GM18511 (cell line): Measurements from ENCODE around the gene ZNF792.
"Not testable (repeated sequence)": the region's sequence is repeated elsewhere in the genome, so short reads cannot be mapped to it uniquely, and the experiment has no call there.

Source experiments
- ATAC-seq: cut with Tn5 transposase; IDR thresholded peaks from one replicate; pipeline ENCODE4 v1.9.1; 2021; ENCODE audit warnings: mild to moderate bottlenecking, moderate library complexity; ENCODE audit not compliant: unreplicated experiment

ZNF792 gene

DNA sequence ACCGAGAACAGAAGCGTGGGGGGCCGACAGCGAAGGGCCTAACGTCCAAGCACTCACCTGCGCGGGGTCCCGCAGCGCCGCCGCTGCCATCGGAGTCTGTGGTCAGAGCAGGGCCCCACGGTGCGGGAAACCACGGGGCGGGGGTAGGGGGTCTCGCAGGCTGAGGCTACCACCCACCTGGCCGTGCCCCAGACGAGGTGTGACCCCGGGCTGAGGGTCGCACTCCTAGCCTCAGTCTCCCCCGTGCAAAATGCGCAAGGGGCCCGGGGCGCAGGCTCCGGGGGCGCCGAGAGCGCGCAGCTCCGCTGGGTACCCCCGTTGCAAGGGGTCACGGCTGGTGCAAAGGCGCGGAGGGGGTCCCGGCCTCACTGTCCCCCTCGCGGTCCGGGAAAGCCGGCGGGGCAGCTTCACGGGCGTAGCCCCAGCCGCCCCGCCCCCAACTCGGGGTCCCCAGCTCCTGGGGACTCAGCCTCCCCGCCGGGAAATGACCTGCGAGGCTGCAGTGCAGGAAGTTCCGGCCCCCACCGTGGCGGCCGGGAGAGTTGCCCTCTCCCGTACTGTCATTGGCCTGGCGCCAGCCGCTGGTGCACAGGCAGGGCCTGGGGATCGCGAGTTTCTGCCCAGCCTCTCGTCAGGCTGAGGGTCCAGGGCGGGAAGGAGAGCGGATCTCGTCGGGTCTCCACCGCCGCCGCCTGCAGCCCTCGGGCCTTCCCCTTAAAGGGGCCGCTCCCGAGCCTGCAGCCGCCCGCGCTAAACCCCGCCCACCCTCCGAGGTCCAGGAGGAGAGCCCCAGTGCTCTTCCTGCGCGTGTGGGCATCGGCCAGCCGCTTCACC, at the start of gene ZNF792:
Gene ZNF792 (minus strand): TSS at position 657 of the 834 bp plus-strand sequence. CDS start 567 bp downstream, at position 90.
- ATAC-seq = peak; percentile 83

DNA sequence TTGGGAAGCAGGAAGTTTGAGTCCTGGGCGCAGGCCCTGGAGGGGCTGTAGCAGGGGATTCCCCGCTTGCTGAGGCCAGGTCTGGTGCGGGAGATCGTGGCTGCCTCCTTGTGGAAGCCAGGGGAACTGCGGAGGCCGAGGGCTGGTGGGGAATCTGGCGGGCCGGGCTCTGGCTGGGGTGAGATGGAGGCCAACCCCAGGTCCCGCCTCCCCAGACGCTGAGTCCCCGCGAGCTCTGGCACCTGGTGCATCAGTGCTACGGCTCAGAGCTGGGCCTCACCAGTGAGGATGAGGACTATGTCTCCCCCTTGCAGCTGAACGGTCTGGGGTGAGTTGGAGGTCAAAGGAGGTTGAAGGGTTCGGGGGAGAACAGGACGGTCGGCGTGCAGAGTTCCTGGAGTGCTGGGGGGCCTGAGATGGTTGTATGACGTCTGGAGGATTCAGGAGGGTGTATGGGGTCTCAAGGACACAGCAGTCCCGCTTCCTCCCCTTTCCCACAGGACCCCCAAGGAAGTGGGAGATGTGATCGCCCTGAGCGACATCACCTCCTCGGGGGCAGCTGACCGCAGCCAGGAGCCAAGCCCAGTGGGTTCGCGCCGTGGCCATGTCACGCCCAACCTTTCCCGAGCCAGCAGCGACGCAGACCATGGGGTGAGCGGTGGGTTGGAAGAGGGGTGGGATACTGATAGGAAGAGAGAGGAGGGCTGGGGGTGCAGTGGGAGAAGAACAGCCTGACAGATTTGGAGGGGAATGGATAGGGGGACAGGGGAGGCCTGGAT, 49.2 kb upstream of the ZNF792 start:
- no peak for ATAC-seq

DNA sequence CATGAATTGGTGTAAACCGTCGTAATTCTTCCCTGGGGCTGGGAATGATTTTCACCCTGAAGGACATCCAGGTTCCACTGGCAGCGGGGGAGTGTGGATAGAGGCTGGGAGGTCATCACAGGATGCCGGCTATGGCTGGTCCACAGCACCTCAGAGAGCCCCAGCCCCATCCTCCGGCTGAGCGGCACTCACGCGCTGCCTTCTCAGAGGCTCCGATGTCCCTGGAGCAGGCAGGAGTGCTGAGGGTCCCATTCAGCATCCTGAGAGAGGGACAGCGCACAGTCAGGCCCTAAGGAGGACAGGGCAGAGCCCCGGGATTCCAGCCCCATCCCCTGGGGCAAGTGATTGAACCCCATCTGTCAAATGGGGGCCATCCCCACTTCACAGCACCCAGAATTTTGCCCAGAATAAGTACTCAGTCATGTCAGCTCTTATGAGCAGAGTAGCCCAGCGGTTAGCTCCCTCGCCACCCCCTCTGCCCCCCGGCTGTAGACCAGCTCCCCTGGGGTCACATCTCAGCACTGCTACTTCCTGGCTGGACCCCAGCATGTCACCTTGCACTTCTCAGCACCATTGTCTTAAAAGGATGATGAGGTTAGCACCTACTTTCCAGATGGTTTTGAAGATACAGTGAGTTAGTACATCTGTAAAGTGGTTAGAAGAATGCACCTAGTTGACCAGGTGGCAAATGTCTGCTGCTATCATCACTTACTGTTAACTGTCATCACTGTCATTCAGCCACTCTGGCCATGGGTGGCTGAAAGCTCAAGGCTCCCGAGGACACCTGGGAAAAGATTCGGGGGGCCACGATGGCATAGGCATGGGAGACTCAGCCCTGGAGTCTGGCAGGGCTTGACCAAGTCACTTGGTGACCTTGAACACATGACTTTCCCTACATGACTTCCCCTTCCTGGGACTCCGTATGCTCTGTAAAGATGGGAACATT, 48.0 kb upstream of the ZNF792 start:
- ATAC-seq = no peak

DNA sequence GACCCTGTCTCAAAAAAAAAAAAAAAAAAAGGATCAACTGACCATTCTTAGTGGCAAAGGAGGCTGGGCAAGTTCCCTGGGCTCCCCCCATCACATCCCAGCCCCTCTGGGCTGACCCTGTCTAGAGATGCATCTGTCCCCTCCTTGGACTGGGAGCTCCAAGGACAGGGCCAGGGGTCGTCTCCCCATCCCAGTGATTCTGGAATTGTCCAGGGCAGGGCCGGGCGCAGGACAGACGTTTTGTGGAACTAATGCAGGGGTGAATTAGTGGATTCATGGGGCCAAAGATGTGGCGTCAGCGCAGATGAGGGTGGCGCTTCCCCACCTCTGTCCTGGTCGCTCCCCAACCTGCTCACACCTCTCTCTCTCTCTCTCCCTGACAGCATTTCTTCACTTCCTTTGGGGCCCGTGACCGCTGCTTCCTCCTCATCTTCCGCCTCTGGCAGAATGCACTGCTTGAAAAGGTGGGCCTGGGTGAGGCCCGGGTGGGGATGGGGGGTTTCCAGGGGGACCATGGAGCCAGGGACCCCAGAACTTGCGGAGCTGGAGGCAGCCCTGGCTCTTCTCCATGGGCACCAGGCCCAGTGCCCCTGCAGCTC, 47.2 kb upstream of the ZNF792 start:
- no peak for ATAC-seq

DNA sequence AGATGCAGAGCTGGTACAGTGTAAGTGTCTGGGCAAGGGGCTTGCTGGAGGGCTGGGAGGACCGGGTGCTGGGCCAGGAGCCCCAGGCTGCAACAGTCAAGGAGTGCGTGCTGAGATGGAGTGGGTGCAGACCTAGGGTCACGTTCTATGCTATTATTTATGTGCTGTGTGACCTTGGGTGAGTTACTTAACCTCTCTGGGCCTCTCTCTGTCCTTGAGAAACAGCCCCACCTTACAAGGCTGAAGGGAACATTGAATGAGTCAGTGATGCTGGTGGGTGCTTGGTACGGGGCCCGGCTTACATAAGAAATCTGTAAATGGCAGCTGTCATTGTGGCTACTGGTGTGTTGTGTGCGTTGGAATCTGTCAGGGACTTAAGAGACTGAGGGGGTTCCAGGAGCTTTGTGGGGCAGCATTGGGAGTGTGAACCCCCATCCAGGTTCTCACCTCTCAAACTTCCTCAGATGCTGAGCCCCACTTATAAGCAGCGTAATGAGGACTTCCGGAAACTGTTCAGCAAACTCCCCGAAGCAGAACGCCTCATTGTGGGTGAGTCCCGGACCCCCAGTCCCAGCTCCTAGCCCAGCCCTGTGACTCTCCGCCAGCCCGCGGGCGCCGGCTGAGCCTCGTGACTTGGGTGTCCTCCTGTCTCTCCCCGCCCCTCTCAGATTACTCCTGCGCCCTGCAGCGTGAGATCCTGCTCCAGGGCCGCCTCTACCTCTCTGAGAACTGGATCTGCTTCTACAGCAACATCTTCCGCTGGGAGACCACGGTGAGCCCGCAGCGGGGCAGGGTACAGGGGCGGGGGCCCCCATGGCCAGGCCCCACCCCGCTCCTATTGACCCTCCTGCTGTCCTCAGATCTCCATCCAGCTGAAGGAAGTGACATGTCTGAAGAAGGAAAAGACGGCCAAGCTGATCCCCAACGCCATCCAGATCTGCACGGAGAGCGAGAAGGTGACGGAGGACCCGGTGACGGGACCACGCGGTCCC, 45.7 kb upstream of the ZNF792 start:
- no peak for ATAC-seq

DNA sequence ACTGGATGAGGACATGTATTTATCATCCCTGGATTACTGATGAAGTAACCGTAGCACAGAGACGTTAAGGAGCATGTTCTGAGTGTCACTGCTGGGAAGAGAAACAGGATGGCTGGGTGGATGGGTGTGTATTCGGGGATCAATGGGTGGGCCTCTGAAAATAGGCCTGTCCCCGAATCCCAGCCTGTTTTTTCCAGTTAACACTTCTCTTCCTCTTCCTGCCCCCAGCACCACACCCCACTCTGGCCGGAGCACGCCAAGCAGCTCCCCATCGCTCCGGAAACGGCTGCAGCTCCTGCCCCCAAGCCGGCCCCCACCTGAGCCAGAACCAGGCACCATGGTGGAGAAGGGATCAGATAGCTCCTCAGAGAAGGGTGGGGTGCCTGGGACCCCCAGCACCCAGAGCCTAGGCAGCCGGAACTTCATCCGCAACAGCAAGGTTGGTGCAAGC, 44.9 kb upstream of the ZNF792 start:
- ATAC-seq = no peak

DNA sequence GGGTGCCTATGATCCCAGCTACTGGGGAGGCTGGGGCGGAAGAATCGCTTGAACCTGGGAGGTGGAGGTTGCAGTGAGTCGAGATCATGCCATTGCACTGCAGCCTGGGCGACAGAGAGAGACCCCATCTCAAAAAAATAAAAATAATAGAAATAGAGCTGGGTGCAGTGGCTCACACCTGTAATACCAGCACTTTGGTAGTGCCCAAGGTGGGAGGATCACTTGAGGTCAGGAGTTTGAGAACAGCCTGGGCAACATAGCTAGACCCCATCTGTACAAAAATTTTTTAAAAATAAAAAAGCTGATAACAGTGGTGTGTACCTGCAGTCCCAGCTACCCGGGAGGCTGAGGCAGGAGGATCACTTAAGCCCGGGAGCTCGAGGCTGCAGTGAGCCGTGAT, 43.4 kb upstream of the ZNF792 start:
- not testable (repeated sequence) for ATAC-seq

DNA sequence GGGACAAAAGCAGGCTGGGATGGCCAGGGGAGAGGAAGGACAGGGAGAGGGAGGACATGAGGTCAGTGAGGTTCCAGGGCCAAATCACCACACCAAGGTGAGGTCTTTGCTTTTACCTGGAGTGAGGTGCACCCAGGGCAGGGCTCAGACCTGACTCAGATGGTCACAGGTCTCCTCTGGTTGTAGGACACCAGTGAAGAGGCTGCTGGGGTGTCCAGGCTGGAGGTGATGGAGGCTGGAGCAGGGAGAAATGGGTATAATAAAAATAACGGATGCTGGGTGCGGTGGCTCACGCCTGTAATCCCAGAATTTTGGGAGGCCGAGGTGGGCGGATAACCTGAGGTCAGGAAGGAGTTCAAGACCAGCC, 43.0 kb upstream of the ZNF792 start:
- ATAC-seq = no peak

DNA sequence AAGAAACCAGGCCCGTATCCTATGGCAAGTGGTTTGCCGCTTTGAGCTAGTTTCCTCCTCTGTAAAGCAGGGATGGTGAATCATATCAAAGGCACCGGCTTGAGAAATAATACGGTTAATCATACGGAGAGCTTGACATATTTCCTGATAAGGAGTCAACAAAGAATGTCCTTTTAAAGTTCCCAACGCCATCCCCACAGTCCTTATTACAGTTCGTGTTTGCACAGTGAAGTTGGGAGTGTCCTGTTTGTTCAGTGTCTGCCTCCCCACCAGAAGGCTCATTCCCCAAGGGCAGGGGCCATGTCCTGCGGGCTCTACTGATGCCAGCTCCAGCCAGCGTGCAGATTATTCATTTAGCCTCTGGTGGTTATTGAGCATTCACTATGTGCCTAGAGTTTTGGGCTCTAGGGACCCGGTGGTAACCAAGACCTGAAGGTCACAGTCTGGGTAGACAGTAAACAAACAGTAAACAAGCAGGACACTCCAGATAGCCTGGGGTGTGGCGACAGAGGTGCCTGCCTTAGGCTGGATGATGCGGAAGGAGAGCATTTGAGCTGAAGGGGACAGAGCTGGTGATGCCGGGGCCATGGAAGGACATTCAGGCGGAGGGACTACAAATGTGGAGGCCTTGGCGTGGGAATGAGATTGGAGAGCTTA, 42.4 kb upstream of the ZNF792 start:
- ATAC-seq = no peak

DNA sequence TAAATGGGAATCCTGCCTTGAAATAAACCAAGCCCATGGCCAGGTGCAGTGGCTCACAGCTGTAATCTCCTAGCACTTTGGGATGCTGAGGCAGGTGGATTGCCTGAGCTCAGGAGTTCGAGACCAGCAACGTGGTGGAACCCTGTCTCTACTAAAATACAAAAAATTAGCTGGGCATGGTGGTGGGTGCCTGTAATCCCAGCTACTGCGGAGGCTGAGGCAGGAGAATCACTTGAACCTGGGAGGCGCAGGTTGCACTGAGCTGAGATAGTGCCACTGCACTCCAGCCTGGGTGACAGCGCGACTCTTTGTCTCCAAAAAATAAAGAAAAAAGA, 41.9 kb upstream of the ZNF792 start:
- not testable (repeated sequence) for ATAC-seq

DNA sequence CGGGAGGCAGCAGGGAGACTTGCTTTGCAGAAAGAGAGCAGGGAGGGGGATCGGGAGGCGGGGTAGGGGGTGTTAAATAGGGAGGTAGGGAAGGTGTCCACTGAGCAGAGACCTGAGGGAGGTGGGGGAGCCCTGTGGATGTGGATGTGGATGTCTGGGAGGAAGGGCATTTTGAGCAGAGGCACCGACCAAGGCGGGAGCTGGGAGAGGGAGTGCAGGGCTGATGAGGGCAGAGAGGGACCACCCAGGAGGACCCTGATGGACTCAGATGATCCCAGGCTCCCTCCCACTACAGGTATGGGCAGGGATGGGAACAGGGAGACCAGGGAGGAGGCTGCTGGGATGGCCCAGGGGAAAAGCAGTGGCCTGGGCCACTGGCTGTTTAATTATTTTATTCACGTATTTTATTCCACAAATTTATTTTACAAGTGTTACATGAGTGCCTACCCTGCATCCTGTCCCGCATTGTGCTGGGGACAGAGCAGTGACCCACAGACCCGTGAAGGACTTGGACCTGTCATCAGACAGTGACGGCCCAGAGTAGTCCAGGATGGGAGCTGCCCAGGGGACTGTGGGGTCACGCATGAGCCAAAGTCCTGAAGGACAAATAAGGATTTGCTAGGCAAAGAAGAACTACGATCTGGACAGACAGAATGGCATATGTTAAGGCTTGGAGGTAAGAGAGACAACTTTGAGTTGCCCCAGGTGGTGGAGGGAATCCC, 41.4 kb upstream of the ZNF792 start:
- no peak for ATAC-seq

DNA sequence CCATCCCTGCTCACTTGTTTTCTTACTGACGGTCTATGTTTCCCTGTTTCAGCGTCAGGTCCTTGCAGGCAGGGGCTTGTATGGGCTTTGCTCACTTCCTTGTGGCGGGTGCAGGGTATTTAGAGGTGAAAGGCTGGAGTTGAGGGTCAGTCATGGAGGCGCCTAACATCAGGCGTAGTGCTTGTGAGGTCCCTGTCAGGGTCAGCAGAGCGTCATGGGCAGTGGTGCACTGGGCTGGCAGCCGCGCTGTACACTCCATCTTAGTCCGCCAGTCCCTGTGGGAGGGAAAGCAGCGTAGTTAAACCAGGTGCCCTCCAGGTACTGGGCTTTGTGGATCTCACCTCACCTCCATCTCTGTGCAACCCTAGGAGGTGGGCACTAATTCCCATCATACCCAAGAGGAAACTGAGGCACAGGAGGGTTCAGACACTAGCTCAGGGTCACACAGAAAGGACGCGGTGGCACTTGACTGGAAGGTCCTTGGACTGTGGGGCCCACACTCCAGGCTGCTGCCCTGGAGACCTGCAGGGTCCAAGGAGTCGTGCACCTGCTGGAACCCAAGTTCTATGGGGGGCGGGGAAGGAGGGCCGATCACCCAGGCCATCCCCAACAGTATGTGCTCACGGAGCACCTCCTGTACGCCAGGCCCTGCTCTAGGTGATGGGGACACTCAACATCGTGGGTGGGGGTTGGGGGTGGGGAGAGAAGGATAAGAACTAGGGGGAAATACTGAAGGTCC, 40.7 kb upstream of the ZNF792 start:
- no peak for ATAC-seq

DNA sequence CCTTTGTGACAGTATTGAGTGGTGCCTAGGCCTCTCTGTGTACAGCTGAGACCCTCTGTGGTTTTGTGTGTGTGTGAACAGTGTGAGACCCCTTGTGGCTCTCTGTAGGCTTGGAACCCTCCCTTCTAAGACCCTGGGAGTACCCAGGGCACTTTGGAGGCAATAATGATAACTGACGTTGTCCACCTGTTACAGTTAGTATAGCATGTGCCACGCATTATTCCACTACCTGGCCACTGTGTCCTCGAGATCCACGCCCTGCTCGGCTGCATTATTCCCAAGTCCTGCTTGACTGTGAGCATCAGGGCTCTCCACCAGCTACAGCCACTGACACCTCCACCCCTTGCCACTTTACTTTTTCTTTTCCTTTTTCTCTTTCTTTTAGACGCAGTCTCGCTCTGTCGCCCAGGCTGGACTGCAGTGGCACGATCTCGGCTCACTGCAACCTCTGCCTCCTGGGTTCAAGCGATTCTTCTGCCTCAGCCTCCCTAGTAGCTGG, 38.1 kb upstream of the ZNF792 start:
- ATAC-seq = no peak

DNA sequence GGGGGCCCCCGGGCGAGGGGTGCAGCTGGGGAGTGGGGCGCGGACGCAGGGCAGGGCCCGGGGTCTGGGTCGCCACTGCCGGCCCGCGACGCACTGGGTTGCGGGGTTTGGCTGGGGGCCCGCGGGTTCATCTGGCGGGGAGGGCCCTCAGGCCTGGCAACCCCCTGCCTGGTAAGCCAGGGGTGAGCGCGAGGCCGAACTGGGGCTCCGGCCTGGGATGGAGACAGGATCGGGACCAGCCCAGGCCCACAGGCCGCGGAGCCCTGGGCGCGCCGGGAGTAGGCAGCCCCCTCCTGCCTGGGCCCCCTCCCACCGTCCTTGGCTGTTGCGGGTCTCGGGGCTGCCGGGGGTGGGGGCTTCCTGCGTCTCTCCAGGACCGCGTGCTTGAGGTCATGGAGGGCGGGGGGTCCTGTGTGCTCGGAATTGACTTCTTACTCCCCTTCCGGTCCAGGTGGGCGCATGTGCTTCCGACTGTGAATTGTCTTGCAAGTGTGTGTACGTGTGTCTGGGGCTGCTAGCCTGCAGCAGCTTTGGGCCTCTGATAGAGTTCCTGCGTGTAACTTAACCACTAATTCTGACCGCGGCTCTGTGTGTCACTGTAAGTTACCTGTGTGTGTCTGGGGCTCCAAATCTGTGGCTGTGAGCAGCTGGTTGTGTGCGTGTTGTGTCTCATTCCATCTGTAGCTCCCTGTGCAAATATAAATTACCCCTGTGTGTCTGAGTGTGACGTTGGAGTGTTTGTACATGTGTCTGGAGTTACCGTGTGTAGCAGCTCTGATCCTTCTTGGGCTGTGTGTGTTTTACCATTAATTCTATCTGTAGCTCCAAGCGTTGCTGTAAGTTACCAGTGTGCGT, 36.8 kb upstream of the ZNF792 start:
- ATAC-seq = peak; percentile 22

DNA sequence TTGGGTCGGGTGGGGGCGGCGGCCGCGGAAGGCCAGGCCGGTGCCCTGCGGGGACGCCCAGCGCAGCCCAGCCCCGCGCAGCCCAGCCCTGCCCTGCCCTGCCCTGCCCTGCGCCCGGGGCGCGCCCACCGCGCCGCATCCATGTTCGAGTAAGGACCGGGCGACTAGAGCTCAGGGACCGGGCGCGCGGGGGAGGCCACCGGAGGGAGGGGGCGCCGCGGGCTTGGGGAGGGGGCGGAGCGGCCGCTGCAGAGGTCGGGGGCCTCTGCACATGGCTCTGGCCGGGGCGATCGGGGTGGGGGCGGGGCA, 36.3 kb upstream of the ZNF792 start:
- no peak for ATAC-seq

DNA sequence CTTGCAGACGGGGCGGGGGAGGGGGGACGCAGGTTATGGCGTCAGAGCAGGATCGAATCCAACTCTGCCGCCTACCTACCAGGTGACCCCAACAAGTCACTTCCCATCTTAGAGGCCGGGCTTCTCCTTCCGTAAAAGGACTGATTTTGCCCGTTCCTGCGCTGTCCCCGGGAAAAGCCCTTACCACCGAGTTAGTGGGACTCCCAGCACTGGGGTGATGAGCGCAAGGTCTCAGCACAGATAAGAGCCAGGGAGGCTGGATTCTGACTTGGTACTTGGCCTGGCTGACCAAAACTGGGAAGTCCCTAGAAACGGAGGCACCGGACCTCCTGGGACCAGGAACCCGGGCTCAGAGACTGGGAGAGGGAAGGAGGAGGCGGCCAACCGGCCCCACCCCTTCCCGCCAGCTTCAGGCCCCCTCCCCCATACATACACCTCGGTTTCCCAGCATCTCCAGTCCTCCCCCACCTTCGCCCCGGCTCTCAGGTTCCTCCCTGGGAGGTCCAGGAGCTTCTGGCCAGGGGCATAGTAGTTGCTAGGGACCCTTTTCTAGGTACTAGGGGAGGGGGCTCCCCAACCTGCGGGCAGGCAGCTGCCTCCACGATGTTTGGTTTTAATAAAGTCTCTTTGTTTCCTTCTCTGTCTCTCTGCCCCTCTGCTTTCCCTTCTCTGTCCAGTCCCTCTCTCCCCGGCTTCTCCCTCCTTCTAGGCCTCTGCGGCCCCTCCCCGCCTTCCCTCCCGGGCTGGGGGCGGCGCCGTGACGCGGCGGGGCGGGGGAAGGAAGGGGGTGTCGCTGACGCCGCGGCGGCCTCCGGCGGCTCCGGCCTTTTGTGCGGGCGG, 35.7 kb upstream of the ZNF792 start, which contains the start of gene GRAMD1A:
Gene GRAMD1A (plus strand): TSS at position 826 of the 840 bp plus-strand sequence. CDS start 156 bp downstream, outside the sequence.
- peak; percentile 68 for ATAC-seq
